GM19468 (cell line): Measurements from ENCODE around the gene ST3GAL6.
"Not testable (repeated sequence)": the region's sequence is repeated elsewhere in the genome, so short reads cannot be mapped to it uniquely, and the experiment has no call there.

ENCODE experiments used
- ATAC-seq: cut with Tn5 transposase; IDR thresholded peaks from one replicate; pipeline ENCODE4 v1.9.1; 2021; ENCODE audit warnings: mild to moderate bottlenecking, moderate library complexity, moderate number of reproducible peaks; ENCODE audit not compliant: unreplicated experiment; ENCODE audit errors: extremely low read depth

The ST3GAL6 gene

GRCh38 chr3:98831060-98831459 lies 67.9 kb downstream of the ST3GAL6 start:
- ATAC-seq, result not testable (repeated sequence)

DNA sequence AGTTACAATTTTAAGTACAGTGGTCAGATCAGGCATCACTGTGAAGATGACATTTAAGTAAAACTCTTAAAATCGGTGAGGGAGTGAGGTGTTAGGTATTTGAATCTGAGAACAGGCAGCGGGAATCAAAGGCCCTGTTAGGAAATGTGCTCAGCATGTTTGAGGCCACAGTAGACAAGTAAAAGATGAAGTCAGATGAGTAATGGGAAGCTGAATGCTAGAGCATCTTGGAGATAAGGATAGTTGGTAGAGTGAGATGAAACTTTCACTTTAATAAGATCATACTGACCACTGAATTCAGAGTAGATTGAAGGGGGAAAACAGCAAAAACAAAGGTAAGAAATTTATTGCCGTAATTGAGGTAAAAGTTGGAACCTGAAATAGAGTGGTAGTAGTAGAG lies 76.7 kb downstream of the ST3GAL6 start:
- ATAC-seq, result no peak

- ATAC-seq, result no peak
Measured at GRCh38 chr3:98843266-98843959, 80.3 kb downstream of the ST3GAL6 start.
